ENCODE measurements around the gene WARS2. TPM values are rescaled to one million over a fixed set of nuclear protein-coding genes. Genes with fewer than 3 reads are reported as not detected.

WARS2 gene
- total RNA-seq, 2 experiments from 2014 or later: 7.0 to 11.0 TPM

GRCh38 chr1:119061700-119062099, 78.8 kb downstream of the WARS2 start:
- Histone ChIP-seq H2AFZ (ENCODE audit: low read length) (no peak overlapping the region), H4K20me1 (ENCODE audit: insufficient read depth, low read length) (no peaks in the 10 kb centered on the region), H3K4me3 (ENCODE audit: low read depth, low read length, poor library complexity, severe bottlenecking) (no peak overlapping the region), H3K9me3 (ENCODE audit: low read length) (no peaks in the 10 kb centered on the region), H3K4me2 (ENCODE audit: low read length) (no peak overlapping the region), H3K79me2 (ENCODE audit: insufficient read depth, low read depth, low read length) (no peaks in the 10 kb centered on the region), H3K4me1 (ENCODE audit: insufficient read depth, low read length, poor library complexity, severe bottlenecking) (no peaks in the 10 kb centered on the region), H3K36me3 (ENCODE audit: insufficient read depth, low read length) (no peaks in the 10 kb centered on the region), H3K27ac (ENCODE audit: low read depth, low read length, poor library complexity, severe bottlenecking) (no peak overlapping the region), H3K9me2 (ENCODE audit: insufficient read depth, low read length) (no peaks in the 10 kb centered on the region)
- intact Hi-C loops (cut with micrococcal nuclease; ENCODE audit: unreplicated experiment): no loop called here
- TF ChIP-seq CTCF (conservative IDR thresholded peaks at IDR 0.05; ENCODE audit: low read length) (no peak), EZH2phosphoT487 (IDR thresholded peaks at IDR 0.05; ENCODE audit: borderline replicate concordance, low read depth, low read length) (no peak)
- BruUV-seq (replicated peaks): no TSS peak
- no peak for DNase-seq (ENCODE audit: low spot score)
- ChIA-PET POLR2A (no interaction called here), CTCF (ENCODE audit: unreplicated experiment) (no interaction called here)

- BruUV-seq (replicated peaks): no TSS peak
- no peaks in the 10 kb centered on the region for H3K9me2 ChIP-seq (ENCODE audit: insufficient read depth, low read length)
- no peaks in the 10 kb centered on the region for H3K36me3 ChIP-seq (ENCODE audit: insufficient read depth, low read length)
- H2AFZ ChIP-seq (ENCODE audit: low read length): no peak overlapping the region
- no peak overlapping the region for H3K4me3 ChIP-seq (ENCODE audit: low read depth, low read length, poor library complexity, severe bottlenecking)
- no peak overlapping the region for H3K27ac ChIP-seq (ENCODE audit: low read depth, low read length, poor library complexity, severe bottlenecking)
- CTCF ChIA-PET (ENCODE audit: unreplicated experiment): no interaction called here
- no peaks in the 10 kb centered on the region for H3K4me1 ChIP-seq (ENCODE audit: insufficient read depth, low read length, poor library complexity, severe bottlenecking)
- H4K20me1 ChIP-seq (ENCODE audit: insufficient read depth, low read length): no peaks in the 10 kb centered on the region
- intact Hi-C loops (cut with micrococcal nuclease; ENCODE audit: unreplicated experiment): no loop called here
- POLR2A ChIA-PET: no interaction called here
- no peak overlapping the region for H3K4me2 ChIP-seq (ENCODE audit: low read length)
- no peaks in the 10 kb centered on the region for H3K9me3 ChIP-seq (ENCODE audit: low read length)
- TF ChIP-seq EZH2phosphoT487 (IDR thresholded peaks at IDR 0.05; ENCODE audit: borderline replicate concordance, low read depth, low read length) (no peak), CTCF (conservative IDR thresholded peaks at IDR 0.05; ENCODE audit: low read length) (no peak)
- no peaks in the 10 kb centered on the region for H3K79me2 ChIP-seq (ENCODE audit: insufficient read depth, low read depth, low read length)
- no peak for DNase-seq (ENCODE audit: low spot score)
These were observed 84.9 kb downstream of the WARS2 start for GRCh38 chr1:119055568-119055967.

GRCh38 chr1:119053917-119054316, 86.5 kb downstream of the WARS2 start:
- CTCF ChIA-PET (ENCODE audit: unreplicated experiment): no interaction called here
- no peak for TF ChIP-seq EZH2phosphoT487 (IDR thresholded peaks at IDR 0.05; ENCODE audit: borderline replicate concordance, low read depth, low read length)
- no peak for TF ChIP-seq CTCF (conservative IDR thresholded peaks at IDR 0.05; ENCODE audit: low read length)
- no TSS peak for BruUV-seq (replicated peaks)
- H3K79me2 ChIP-seq (ENCODE audit: insufficient read depth, low read depth, low read length): no peaks in the 10 kb centered on the region
- no peaks in the 10 kb centered on the region for H3K36me3 ChIP-seq (ENCODE audit: insufficient read depth, low read length)
- no peaks in the 10 kb centered on the region for H3K9me2 ChIP-seq (ENCODE audit: insufficient read depth, low read length)
- no peak overlapping the region for H3K4me3 ChIP-seq (ENCODE audit: low read depth, low read length, poor library complexity, severe bottlenecking)
- POLR2A ChIA-PET: no interaction called here
- intact Hi-C loops (cut with micrococcal nuclease; ENCODE audit: unreplicated experiment): no loop called here
- H3K27ac ChIP-seq (ENCODE audit: low read depth, low read length, poor library complexity, severe bottlenecking): no peak overlapping the region
- H4K20me1 ChIP-seq (ENCODE audit: insufficient read depth, low read length): no peaks in the 10 kb centered on the region
- no peaks in the 10 kb centered on the region for H3K9me3 ChIP-seq (ENCODE audit: low read length)
- DNase-seq (ENCODE audit: low spot score): no peak
- H3K4me1 ChIP-seq (ENCODE audit: insufficient read depth, low read length, poor library complexity, severe bottlenecking): no peaks in the 10 kb centered on the region
- no peak overlapping the region for H3K4me2 ChIP-seq (ENCODE audit: low read length)
- H2AFZ ChIP-seq (ENCODE audit: low read length): no peak overlapping the region
